ENCODE results near the gene TEX28. TPM values are rescaled to one million over a fixed set of nuclear protein-coding genes. Genes with fewer than 3 reads are reported as not detected.
"Not testable (repeated sequence)": the region's sequence is repeated elsewhere in the genome, so short reads cannot be mapped to it uniquely, and the experiment has no call there.

Gene TEX28
- total RNA-seq, 6 donors from 2014 or later = not detected

GRCh38 chrX:154305541-154306205 lies 10.7 kb upstream of the TEX28 start:
- ATAC-seq (ENCODE audit: low FRiP score in 2 of 2) (no peak), DNase-seq (no peak)
- 81 to 88% methylated on average over 9 to 11 of the region's 11 CpGs for WGBS, 2 donors
- Histone ChIP-seq H3K9me3 (no peaks in the 10 kb centered on the region), H3K27me3 (no peaks in the 10 kb centered on the region), H3K27ac (no peak overlapping the region), H3K4me1 (peaks cover 0 to 5% (median 0%) of the 10 kb centered on the region in 4 donors), H3K36me3 (no peaks in the 10 kb centered on the region), H3K4me3 (no peak overlapping the region)
- TF ChIP-seq EP300 (IDR thresholded peaks at IDR 0.05) = no peak

GRCh38 chrX:154304846-154305245 lies 9.9 kb upstream of the TEX28 start:
- DNase-seq (no peak), ATAC-seq (ENCODE audit: low FRiP score in 2 of 2) (no peak)
- H3K4me1 ChIP-seq = peaks cover 0 to 5% (median 0%) of the 10 kb centered on the region in 4 donors
- 85 to 86% methylated on average over 2 to 10 of the region's 10 CpGs for WGBS, 2 donors
- no peak overlapping the region for H3K27ac ChIP-seq
- no peak overlapping the region for H3K4me3 ChIP-seq
- TF ChIP-seq CTCF (IDR thresholded peaks at IDR 0.05) = no peak
- TF ChIP-seq POLR2AphosphoS5 (IDR thresholded peaks at IDR 0.05) = no peak
- TF ChIP-seq POLR2A (IDR thresholded peaks at IDR 0.05) = no peak
- TF ChIP-seq EP300 (IDR thresholded peaks at IDR 0.05) = no peak
- no peaks in the 10 kb centered on the region for H3K36me3 ChIP-seq
- H3K27me3 ChIP-seq = no peaks in the 10 kb centered on the region
- no peaks in the 10 kb centered on the region for H3K9me3 ChIP-seq

- no peak for DNase-seq
- peaks cover 0 to 4% (median 0%) of the 10 kb centered on the region in 4 donors for H3K4me1 ChIP-seq
- H3K9me3 ChIP-seq = no peaks in the 10 kb centered on the region
- H3K4me3 ChIP-seq = no peak overlapping the region
- TF ChIP-seq EP300 (IDR thresholded peaks at IDR 0.05) (no peak), CTCF (IDR thresholded peaks at IDR 0.05) (no peak), POLR2AphosphoS5 (IDR thresholded peaks at IDR 0.05) (no peak), POLR2A (IDR thresholded peaks at IDR 0.05) (no peak)
- 60 to 72% methylated on average over 6 to 8 of the region's 8 CpGs for WGBS, 2 donors
- H3K36me3 ChIP-seq = no peaks in the 10 kb centered on the region
- ATAC-seq (ENCODE audit: low FRiP score in 2 of 2) = no peak
- no peak overlapping the region for H3K27ac ChIP-seq
- H3K27me3 ChIP-seq = no peaks in the 10 kb centered on the region
These were observed 8.6 kb upstream of the TEX28 start for GRCh38 chrX:154303476-154303875.

- H3K27me3 ChIP-seq; ATAC-seq (ENCODE audit: low FRiP score in 2 of 2); DNase-seq; H3K36me3 ChIP-seq; H3K4me1 ChIP-seq; H3K9me3 ChIP-seq; H3K4me3 ChIP-seq; H3K27ac ChIP-seq: not testable (repeated sequence)
- WGBS, 2 donors = 76 to 94% methylated on average over 6 to 7 of the region's 7 CpGs
These were observed 8.1 kb upstream of the TEX28 start for GRCh38 chrX:154302998-154303397.

- ATAC-seq (ENCODE audit: low FRiP score in 2 of 2) (no peak), DNase-seq (peak in 1 of 2 donors; percentile 47)
- no peaks in the 10 kb centered on the region for H3K4me1 ChIP-seq
- H3K9me3 ChIP-seq = no peaks in the 10 kb centered on the region
- TF ChIP-seq EP300 (IDR thresholded peaks at IDR 0.05) (no peak), POLR2A (IDR thresholded peaks at IDR 0.05) (no peak), POLR2AphosphoS5 (IDR thresholded peaks at IDR 0.05) (no peak), CTCF (IDR thresholded peaks at IDR 0.05) (no peak)
- no peak overlapping the region for H3K4me3 ChIP-seq
- H3K27me3 ChIP-seq = no peaks in the 10 kb centered on the region
- WGBS, 2 donors = 79 to 93% methylated on average over 4 to 8 of the region's 8 CpGs
- peak overlapping the region in 1 of 4 donors; percentile 20 for H3K27ac ChIP-seq
- H3K36me3 ChIP-seq = no peaks in the 10 kb centered on the region
These were observed 5.9 kb upstream of the TEX28 start for GRCh38 chrX:154300816-154301215.

- peaks cover 0 to 4% (median 0%) of the 10 kb centered on the region in 4 donors for H3K9me3 ChIP-seq
- H3K36me3 ChIP-seq = no peaks in the 10 kb centered on the region
- H3K27me3 ChIP-seq = no peaks in the 10 kb centered on the region
- H3K4me1 ChIP-seq = no peaks in the 10 kb centered on the region
- H3K4me3 ChIP-seq = no peak overlapping the region
- H3K27ac ChIP-seq = no peak overlapping the region
- WGBS, 2 donors = 62 to 82% methylated on average over 5 to 7 of the region's 7 CpGs
- TF ChIP-seq POLR2AphosphoS5 (IDR thresholded peaks at IDR 0.05) (no peak), CTCF (IDR thresholded peaks at IDR 0.05) (no peak), POLR2A (IDR thresholded peaks at IDR 0.05) (no peak), EP300 (IDR thresholded peaks at IDR 0.05) (no peak)
- DNase-seq (peak in 1 of 2 donors; percentile 31), ATAC-seq (ENCODE audit: low FRiP score in 2 of 2) (no peak)
These were observed 3.4 kb upstream of the TEX28 start for GRCh38 chrX:154298312-154298711.

Measured in upper lobe of left lung (tissue), 6 donors.